G401 (cell line): Measurements from ENCODE around the gene SPECC1L. TPM values are rescaled to one million over a fixed set of nuclear protein-coding genes. Genes with fewer than 3 reads are reported as not detected.
"Not testable (repeated sequence)": the region's sequence is repeated elsewhere in the genome, so short reads cannot be mapped to it uniquely, and the experiment has no call there.

Source experiments
- DNase-seq: peaks from one replicate; pipeline ENCODE4 v3.0.0-alpha.2; 2015; ENCODE audit warnings: low spot score
- in situ Hi-C: cut with HindIII; loops from 2 replicates; pipeline ENCODE4 v1.10.0; 2016; ENCODE audit warnings: low sequenced_read_pairs, mixed read lengths
- total RNA-seq: library from RNA; depleted of rRNA; stranded (reverse); fragments of >200 nt; shearing (Covaris generic); gene quantifications from 2 replicates; pipeline ENCODE4 v1.2.3, GENCODE V29; 2014; rRNA removed

Gene SPECC1L
- 7.6 and 12.0 TPM in 2 replicates for total RNA-seq

GRCh38 chr22:24270556-24271385 lies at the start of gene SPECC1L:
Gene SPECC1L, plus strand, starts transcription at chr22:24270831. Its CDS starts 31,401 bp downstream, at chr22:24302232.
- DNase-seq = peak; percentile 92
- in situ Hi-C loops = no loop called here

GRCh38 chr22:24224468-24224867 lies 46.2 kb upstream of the SPECC1L start:
- in situ Hi-C loops = no loop called here
- no peak for DNase-seq

- in situ Hi-C loops = no loop called here
- no peak for DNase-seq
Observed at GRCh38 chr22:24225044-24225601, 45.5 kb upstream of the SPECC1L start.

- in situ Hi-C loops = no loop called here
- DNase-seq = no peak
Observed at GRCh38 chr22:24225951-24226350, 44.7 kb upstream of the SPECC1L start.

- no peak for DNase-seq
- in situ Hi-C loops = no loop called here
Observed at GRCh38 chr22:24230911-24231656, 39.5 kb upstream of the SPECC1L start.

GRCh38 chr22:24231706-24232105 lies 38.9 kb upstream of the SPECC1L start:
- DNase-seq = no peak
- in situ Hi-C loops = no loop called here

GRCh38 chr22:24232124-24232523 lies 38.5 kb upstream of the SPECC1L start:
- no peak for DNase-seq
- in situ Hi-C loops = no loop called here

- DNase-seq = no peak
- in situ Hi-C loops = no loop called here
Observed at GRCh38 chr22:24232725-24233124, 37.9 kb upstream of the SPECC1L start.

GRCh38 chr22:24233235-24233634 lies 37.4 kb upstream of the SPECC1L start:
- no peak for DNase-seq
- in situ Hi-C loops = no loop called here

GRCh38 chr22:24233816-24234215 lies 36.8 kb upstream of the SPECC1L start:
- DNase-seq = no peak
- in situ Hi-C loops = no loop called here

GRCh38 chr22:24235315-24235714 lies 35.3 kb upstream of the SPECC1L start:
- DNase-seq = no peak
- in situ Hi-C loops = no loop called here

- in situ Hi-C loops = no loop called here
- DNase-seq = no peak
Observed at GRCh38 chr22:24236656-24237055, 34.0 kb upstream of the SPECC1L start.

GRCh38 chr22:24238101-24238694 lies 32.4 kb upstream of the SPECC1L start:
- in situ Hi-C loops, DNase-seq: not testable (repeated sequence)

GRCh38 chr22:24240381-24240780 lies 30.2 kb upstream of the SPECC1L start:
- in situ Hi-C loops = no loop called here
- no peak for DNase-seq

GRCh38 chr22:24240985-24241692 lies 29.5 kb upstream of the SPECC1L start:
- DNase-seq, in situ Hi-C loops: not testable (repeated sequence)

- in situ Hi-C loops, DNase-seq: not testable (repeated sequence)
Observed at GRCh38 chr22:24243417-24243816, 27.2 kb upstream of the SPECC1L start.

GRCh38 chr22:24244144-24244787 lies 26.4 kb upstream of the SPECC1L start:
- DNase-seq = no peak
- in situ Hi-C loops = no loop called here

- in situ Hi-C loops, DNase-seq: not testable (repeated sequence)
Observed at GRCh38 chr22:24245030-24245431, 25.6 kb upstream of the SPECC1L start, which contains the start of gene GGT5. Gene GGT5, minus strand, starts transcription at chr22:24245082. Its CDS starts 357 bp downstream, at chr22:24244725.
